GM19468 (cell line): ENCODE data around the gene GOLPH3.
"Not testable (repeated sequence)": the region's sequence is repeated elsewhere in the genome, so short reads cannot be mapped to it uniquely, and the experiment has no call there.

Experiments
- ATAC-seq: cut with Tn5 transposase; IDR thresholded peaks from one replicate; pipeline ENCODE4 v1.9.1; 2021; ENCODE audit warnings: mild to moderate bottlenecking, moderate library complexity, moderate number of reproducible peaks; ENCODE audit not compliant: unreplicated experiment; ENCODE audit errors: extremely low read depth

GOLPH3 gene

GRCh38 chr5:32143617-32144377 is 30.3 kb downstream of the GOLPH3 start:
- no peak for ATAC-seq

DNA sequence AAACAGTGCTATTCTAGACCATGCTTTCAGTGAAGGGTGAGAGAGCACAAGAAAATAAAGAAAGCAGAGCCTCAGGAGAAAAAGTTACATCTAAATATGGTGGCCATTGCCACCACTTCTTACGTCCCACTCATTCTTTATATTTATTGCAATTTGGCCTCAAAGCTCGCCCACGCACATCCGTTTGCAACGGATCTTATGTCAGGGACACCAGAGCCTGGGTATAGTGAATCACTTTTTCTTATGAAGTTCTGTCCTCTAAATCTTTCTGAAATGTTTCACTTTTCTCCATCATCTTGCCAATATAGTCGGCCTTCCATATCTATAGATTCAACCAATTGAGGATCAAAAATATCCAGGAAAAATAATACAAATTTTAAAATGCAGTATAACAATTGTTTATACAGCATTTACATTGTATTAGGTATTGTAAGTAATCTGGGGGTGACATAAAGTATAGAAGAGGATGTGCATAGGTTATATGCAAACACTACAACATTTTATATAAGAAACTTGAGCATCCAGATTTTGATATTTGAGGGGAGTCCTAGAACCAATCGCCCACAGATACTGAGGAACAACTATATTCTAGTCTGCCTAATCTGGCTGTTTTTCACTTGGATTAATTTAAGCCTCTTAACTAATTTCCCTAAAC is 35.2 kb downstream of the GOLPH3 start:
- ATAC-seq: no peak

DNA sequence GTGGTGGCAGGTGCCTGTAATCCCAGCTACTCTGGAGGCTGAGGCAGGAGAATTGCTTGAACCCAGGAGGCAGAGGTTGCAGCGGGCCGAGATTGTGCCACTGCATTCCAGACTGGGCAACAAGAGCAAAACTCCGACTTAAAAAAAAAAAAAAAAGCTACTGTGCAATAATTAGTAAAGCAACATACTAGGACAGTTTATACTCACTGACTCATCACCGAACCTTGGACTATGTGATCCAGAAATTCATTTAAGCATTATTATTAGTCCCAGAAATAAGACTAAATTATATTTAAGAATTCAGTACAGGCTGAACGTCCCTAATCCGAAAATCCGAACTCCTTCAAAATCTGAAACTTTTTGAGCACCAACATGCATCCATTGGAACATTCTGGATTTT is 37.8 kb downstream of the GOLPH3 start:
- ATAC-seq: no peak

DNA sequence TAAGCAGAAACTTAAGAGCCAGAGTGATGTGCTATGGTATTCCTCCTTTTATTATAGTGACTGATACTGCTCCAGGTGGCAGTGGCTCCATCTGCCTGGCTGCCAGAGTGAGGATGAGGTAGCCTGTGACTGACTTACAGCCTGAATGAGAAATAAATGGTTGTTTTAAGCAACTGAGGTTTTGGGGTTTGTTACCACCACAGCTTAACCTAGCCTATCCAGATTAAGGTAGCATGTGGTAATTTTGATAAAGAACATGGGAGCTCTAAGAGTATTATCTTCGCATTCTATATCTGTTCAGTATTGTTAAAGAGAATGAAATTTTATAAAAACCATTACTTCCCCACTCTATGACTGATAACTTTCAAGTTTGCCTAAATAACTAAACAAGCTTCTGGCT is 39.0 kb downstream of the GOLPH3 start:
- no peak for ATAC-seq

GRCh38 chr5:32132757-32133156 is 41.4 kb downstream of the GOLPH3 start:
- ATAC-seq: no peak

DNA sequence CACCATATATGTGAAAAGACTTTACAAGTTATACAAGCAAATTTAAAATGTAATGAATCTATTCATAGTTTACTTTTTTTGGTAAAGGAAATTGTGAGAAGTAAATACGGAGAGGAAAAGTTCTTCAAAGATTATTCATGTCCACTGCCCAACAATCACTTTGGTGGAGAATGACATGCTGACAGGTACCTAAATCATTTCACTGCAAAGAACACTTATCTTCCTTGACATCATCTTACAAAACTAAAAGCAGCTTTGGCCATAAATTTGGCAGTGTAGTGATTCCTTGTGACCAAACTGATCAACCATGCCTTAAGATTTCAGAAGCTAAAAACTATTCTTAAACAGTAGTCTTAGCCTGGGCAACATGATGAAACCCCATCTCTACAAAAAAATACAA is 42.5 kb downstream of the GOLPH3 start:
- no peak for ATAC-seq

DNA sequence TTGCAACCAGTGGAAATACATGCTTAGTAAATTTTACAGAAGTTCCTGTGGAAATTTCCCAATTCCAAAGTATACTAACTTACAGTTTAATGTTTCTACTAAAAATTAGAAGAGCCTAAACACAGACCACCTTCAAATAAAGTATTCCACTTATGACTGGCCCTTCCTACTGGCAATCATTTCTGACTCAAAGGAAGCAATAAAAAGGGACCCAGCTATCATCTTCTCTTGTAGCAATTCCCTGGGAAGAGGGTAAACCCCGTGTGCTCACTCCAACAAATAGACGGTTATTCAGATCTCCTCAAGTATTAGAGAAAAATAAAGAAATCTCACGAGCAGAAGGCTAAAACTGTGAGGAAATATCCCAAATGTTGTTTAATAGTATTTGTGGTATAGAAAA is 43.3 kb downstream of the GOLPH3 start:
- no peak for ATAC-seq

DNA sequence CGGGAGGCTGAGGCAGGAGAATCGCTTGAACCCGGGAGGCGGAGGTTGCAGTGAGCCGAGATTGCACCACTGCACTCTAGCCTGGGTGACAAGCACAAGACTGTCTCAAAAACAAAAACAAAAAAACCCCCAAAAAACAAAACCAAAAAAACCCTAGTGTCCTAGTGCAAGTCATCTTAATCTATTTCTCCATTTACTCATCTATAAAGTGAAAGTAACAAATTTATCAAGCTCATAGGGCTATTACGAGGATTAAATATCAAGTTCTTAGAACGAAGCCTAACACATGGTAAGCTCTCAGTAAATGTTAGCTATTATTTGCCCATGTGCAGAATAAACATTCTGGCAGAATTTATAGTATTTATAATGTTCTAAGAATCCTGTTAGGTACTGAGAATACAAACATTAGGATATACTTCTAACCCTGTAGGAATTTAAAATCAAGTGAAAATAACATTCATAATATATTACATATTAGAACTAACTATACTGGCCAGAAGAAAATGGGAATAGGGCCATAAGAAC is 45.0 kb downstream of the GOLPH3 start:
- ATAC-seq: no peak

DNA sequence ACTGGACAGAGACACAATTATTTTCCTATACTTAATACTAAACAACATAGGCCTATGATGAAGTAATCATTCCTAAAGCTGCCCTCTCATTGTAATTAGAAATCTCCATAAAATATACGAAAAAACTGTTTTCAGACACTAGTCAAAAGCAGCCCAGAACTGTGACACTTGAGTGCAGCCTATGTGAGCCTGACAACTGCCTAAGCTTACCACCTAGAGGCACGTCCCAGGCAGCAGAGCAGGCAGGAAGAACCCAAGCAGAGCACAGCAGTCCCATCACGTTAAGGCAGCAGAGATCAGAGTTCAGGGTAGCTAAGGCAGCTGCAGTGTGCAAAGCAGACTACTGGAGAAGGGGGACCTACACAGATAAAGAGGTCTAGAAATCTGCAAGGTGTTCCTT is 46.4 kb downstream of the GOLPH3 start:
- no peak for ATAC-seq

DNA sequence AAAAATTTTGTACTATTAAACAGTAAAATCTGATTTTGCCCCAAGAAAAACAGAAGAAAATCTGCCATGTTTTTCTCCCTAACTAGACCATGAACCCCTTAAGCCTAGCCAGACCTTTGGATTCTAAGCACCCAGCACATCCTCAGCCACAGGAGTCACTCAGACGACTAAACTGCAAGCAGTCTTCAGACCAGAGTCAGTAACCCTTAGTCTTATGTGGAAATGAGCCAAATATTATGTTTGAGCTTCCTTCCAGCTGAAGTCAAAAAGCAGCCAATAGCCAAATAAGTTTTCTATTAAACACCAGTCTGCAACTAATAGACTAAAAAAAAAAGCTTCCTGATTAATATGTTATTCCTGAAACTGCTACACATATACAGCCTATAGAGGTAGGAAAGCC is 47.4 kb downstream of the GOLPH3 start:
- ATAC-seq: no peak

DNA sequence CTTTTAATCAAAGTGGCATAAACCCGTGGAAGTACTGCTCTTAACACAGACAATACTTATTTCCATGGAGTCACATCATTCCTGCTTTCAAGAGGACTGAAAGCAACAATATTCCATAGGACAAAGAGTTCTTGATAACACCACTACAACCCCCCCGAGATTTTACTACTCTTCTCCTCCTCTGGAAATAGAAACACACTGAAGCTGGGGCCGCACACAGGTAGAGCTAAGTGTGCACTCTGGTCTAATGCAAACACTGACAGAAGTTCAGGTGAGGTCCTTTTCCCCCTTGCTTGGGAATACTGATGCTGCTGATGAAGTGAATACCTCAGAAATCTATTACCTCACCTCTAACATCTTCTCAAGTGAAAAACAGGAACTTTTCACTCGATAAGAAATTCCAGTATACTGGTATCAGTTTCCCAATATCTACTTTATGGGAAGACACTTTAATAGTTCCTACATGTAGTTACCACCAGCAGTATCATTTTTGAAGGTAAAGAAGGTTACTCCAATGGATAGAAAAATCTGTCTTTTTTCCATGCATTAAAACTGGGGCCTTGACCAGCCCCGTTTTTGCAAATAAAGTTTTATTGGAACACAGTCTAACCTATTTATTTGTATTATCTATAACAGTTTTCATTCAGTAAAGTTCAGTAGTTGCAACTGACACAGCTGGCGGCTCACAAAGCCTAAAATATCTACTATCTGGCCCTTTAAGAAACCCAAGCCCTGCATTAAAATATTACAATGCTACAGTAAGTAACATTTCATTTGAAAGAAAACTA is 50.0 kb downstream of the GOLPH3 start:
- ATAC-seq: no peak

DNA sequence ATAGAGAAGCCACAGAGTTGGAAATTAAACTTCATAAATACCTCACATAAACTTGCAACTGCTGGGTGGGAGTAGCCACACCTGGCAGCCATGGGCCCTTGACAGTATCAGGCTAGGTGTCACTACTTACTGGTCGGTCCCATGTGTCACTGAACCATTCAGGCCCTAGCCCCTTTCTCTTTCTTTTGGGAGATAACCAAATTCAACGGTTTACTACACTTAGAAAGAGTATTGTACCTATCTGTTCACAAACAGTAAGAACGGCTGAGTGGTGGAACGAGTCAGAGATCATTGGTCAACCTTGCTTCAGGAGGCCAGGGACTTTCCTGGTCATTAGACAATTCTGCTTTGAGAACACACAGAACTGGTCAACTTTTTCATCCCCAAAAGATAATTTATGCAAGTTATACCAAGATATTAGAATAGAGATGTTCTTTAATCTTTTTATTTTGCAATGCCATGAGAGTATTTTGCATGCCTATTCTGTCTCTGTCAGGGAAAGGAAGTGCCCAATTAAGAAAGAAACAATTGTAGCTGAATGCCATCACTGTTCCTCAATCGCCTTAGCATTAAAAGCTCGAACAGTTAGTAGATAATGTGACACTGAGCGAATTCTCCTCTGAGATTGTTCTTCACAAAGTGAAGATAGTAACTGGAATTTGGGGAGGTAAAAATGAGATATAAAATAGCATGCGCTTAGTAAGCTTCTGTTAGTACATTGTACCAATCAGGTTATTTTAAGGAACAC is 50.9 kb downstream of the GOLPH3 start:
- ATAC-seq: peak; percentile 24

- ATAC-seq: not testable (repeated sequence)
These were observed 55.2 kb downstream of the GOLPH3 start for GRCh38 chr5:32118922-32119321.

DNA sequence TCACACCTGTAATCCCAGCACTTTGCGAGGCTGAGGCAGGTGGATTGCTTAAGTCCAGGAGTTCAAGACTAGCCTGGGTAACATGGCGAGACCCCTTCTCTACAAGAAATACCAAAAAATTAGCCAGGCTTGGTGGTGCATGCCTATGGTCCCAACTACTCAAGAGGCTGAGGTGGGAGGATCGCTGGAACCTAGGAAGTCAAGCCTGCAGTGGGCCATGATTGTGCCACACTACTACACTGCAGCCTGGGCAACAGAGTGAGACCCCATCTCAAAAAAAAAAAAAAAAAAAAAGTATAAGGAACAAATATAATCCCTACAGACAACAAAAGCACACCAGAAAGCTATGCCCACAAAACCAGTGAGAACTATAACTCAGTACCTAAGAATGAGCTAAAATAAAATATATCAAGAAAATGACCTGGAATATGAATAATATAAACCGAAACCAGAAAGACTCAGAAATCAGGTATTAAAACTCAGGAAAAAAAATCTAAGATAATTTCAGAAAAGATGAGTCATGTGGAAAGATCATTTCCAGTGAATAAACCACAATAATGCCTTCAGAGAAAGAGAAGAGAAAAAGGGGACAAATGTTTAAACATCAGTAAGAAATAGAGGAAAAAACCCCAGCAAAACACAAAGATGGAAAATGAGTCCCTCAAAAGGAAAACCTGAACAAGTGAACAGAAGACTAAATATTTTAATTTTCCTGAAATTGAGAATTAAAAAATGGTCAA is 57.4 kb downstream of the GOLPH3 start:
- ATAC-seq: no peak

DNA sequence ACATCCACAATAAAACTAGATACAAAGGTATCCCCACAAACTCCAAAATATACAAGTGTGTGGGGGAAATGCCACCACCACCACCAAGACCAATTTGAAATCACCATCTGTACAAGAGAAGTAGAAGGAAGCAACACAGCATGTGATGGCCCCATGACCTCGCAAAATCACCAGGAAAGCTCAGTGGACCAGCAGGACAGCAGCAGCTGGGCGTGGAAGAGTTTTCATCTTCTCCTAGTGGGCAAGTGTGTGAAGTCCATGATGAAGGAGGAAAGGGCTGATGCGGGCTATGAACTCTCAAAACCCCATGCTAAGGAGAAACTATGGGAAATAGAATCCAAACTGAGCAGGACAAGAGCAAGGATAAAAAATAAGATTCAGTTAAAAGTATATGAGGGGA is 58.1 kb downstream of the GOLPH3 start:
- no peak for ATAC-seq

- no peak for ATAC-seq
These were observed 63.9 kb downstream of the GOLPH3 start for GRCh38 chr5:32110111-32110696.

- ATAC-seq: no peak
These were observed 64.9 kb downstream of the GOLPH3 start for GRCh38 chr5:32109236-32109635.

- no peak for ATAC-seq
These were observed 66.0 kb downstream of the GOLPH3 start for GRCh38 chr5:32108167-32108566.

DNA sequence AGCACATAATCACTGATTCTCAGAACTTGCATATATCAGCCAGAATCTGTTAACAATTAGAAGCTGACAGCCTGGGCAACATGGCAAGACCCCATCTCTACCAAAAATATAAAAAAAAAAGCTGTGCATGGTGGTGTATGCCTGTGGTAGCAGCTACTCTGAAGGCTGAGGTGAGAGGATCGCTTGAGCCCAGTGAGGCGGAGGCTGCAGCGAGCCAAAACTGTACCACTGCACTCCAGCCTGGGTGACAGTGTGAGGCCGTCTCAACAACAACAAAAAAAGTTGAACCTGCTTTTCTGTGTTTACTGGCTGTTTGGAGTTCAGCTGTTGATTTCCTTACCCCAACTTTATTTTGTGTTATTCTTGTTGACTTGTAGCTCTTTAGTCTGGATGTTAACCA is 66.8 kb downstream of the GOLPH3 start:
- ATAC-seq: no peak
